K562 (cell line): Measurements from ENCODE around the gene IGSF21. TPM values are rescaled to one million over a fixed set of nuclear protein-coding genes. Genes with fewer than 3 reads are reported as not detected.

Experiments used
- ATAC-seq: fragments of 200-7000 bp; cut with Tn5 transposase; 3 replicates; pipeline ENCODE4 v1.9.1; 2020; ENCODE audit warnings: moderate library complexity
- BruUV-seq: library from RNA; stranded (reverse); fragments of 400-500 nt; replicated peaks from 2 replicates; lab custom pipeline; 2021; lab: Mats Ljungman, UMichigan
- CTCF ChIA-PET: fragments of 300-600 bp; formaldehyde crosslinking; extraction: SDS; loops from one replicate; lab custom pipeline; 2021; ENCODE audit warnings: low intra/inter-chr PET ratio; lab: Yijun Ruan, JAX
- POLR2A ChIA-PET: fragments of 300-600, 350-650 bp; sonication (Branson Sonifier 250); formaldehyde crosslinking; extraction: SDS; loops from one replicate; lab custom pipeline; 2021; ENCODE audit warnings: antibody characterized with exemption, inconsistent platforms; lab: Yijun Ruan, JAX
- DNase-seq, 4 experiments: peaks; one replicate each; pipeline versions ENCODE4 v3.0.0 to v3.0.0-alpha.2; 2011 to 2018; ENCODE audit warnings: low spot score in 3 of 4, mixed read lengths in 3 of 4; ENCODE audit errors: extremely low read depth in 1 of 4
- FAIRE-seq: peaks from 2 replicates; lab custom pipeline; 2011; peaks lifted over from hg19 to GRCh38; lab: Jason Lieb, UNC
- H2AFZ ChIP-seq: 2 replicates; pipeline ENCODE4 v1.6.0; 2011; ENCODE audit warnings: low read depth, low read length, control low read depth, inconsistent platforms
- H3K27ac ChIP-seq: fragments of 200-600 bp; 3 replicates; pipeline ENCODE4 v1.8.0; 2011; ENCODE audit warnings: low read depth, mild to moderate bottlenecking, control low read depth, inconsistent platforms, low read length, moderate library complexity, mixed read lengths; ENCODE audit errors: extremely low read depth
- H3K27me3 ChIP-seq, 2 experiments: fragments of 300-600 bp in 1 of 2; 2 replicates in 1 of 2; 3 replicates in 1 of 2; pipeline versions ENCODE4 v1.6.0 to v1.8.0; 2011; ENCODE audit warnings: inconsistent platforms in 2 of 2, low read length in 2 of 2, mild to moderate bottlenecking in 1 of 2, mixed read lengths in 1 of 2, moderate library complexity in 1 of 2; ENCODE audit not compliant: control insufficient read depth in 2 of 2, insufficient read depth in 2 of 2
- H3K36me3 ChIP-seq: fragments of 300-600 bp; 3 replicates; pipeline ENCODE4 v1.8.0; 2011; ENCODE audit warnings: mild to moderate bottlenecking, low read length, inconsistent platforms; ENCODE audit not compliant: control insufficient read depth, insufficient read depth
- H3K4me1 ChIP-seq, 2 experiments: fragments of 200-600 bp in 1 of 2; replicated peaks in 1 of 2; 2 replicates in 1 of 2; 3 replicates in 1 of 2; pipeline versions ENCODE4 v1.5.1 to v1.8.0; 2011; ENCODE audit warnings: inconsistent platforms in 2 of 2, low read length in 2 of 2, mild to moderate bottlenecking in 1 of 2, mixed read lengths in 1 of 2, moderate library complexity in 1 of 2; ENCODE audit not compliant: control insufficient read depth in 2 of 2, insufficient read depth in 2 of 2
- H3K4me2 ChIP-seq: 2 replicates; pipeline ENCODE4 v1.6.1; 2011; ENCODE audit warnings: low read length, control low read depth, inconsistent platforms, mixed read lengths; ENCODE audit not compliant: insufficient read depth
- H3K4me3 ChIP-seq: fragments of 200-600 bp; sonication (generic), shearing (Covaris generic); 2 replicates; pipeline ENCODE4 v1.5.1; 2016; ENCODE audit warnings: control low read depth, inconsistent platforms
- H3K79me2 ChIP-seq: fragments of 200-600 bp; 3 replicates; pipeline ENCODE4 v1.8.0; 2011; ENCODE audit warnings: low read length, inconsistent platforms; ENCODE audit not compliant: control insufficient read depth, insufficient read depth
- H3K9ac ChIP-seq, 2 experiments: 2 replicates each; pipeline versions ENCODE4 v1.6.0 to v1.6.1; 2011; ENCODE audit warnings: low read depth in 2 of 2, low read length in 2 of 2, control low read depth in 1 of 2, inconsistent platforms in 1 of 2, mild to moderate bottlenecking in 1 of 2, mixed read lengths in 1 of 2; ENCODE audit not compliant: insufficient read depth in 1 of 2
- H3K9me1 ChIP-seq: one replicate; pipeline ENCODE4 v1.6.0; 2011; ENCODE audit warnings: inconsistent platforms, mild to moderate bottlenecking, low read length, moderate library complexity; ENCODE audit not compliant: control insufficient read depth, insufficient read depth
- H3K9me3 ChIP-seq: replicated peaks from 2 replicates; pipeline ENCODE4 v1.5.1; 2011; ENCODE audit warnings: low read depth, low read length, inconsistent platforms; ENCODE audit not compliant: control insufficient read depth, insufficient read depth
- H4K20me1 ChIP-seq: replicated peaks from 2 replicates; pipeline ENCODE4 v1.6.1; 2011; ENCODE audit warnings: low read length, inconsistent platforms, mixed read lengths; ENCODE audit not compliant: control insufficient read depth, insufficient read depth
- KDM5B ChIP-seq: fragments of 200-600 bp; sonication (generic); IDR thresholded peaks from 2 replicates; pipeline ENCODE4 v1.6.1; 2012; ENCODE audit warnings: low read depth, mild to moderate bottlenecking, moderate library complexity, low read length, control low read depth, inconsistent platforms; ENCODE audit not compliant: insufficient replicate concordance
- L3MBTL2 ChIP-seq: fragments of 450-650 bp; IDR thresholded peaks from 2 replicates; pipeline ENCODE4 v1.6.1; 2016; ENCODE audit warnings: mild to moderate bottlenecking, moderate library complexity
- PRMT5 ChIP-seq: sonication (generic); formaldehyde crosslinking; IDR thresholded peaks from 2 replicates; pipeline ENCODE4 v1.5.0; 2020; ENCODE audit warnings: missing genetic modification reagents
- ZNF778 ChIP-seq: fragments of 450-650 bp; formaldehyde crosslinking; IDR thresholded peaks from 2 replicates; pipeline ENCODE4 v1.4.0; 2020; ENCODE audit warnings: mild to moderate bottlenecking, moderate library complexity
- WGBS: fragments of 100-300 bp; shearing (Covaris generic); methylation state at CpG from one replicate; pipeline ENCODE4 v1.1.6; 2016; ENCODE audit warnings: low coverage, mixed read lengths; ENCODE audit not compliant: insufficient coverage; ENCODE audit errors: missing lambda C conversion rate; 5-methylcytosine and 5-hydroxymethylcytosine counted together
- in situ Hi-C: fragments of 300-500 bp; cut with MboI; formaldehyde crosslinking; loops from 4 replicates; pipeline ENCODE4 v1.15.0; 2018; ENCODE audit warnings: inconsistent platforms, mixed read lengths
- intact Hi-C: fragments of 100-400 bp; cut with micrococcal nuclease; formaldehyde crosslinking; loops from 2 replicates; pipeline ENCODE4 v1.14.2; 2022
- polyA plus RNA-seq, 8 experiments: library from polyadenylated mRNA; depleted of rRNA in 4 of 8; stranded (reverse) in 5 of 8; unstranded in 3 of 8; fragments of >200 nt; fragmentation: Nextera tagmentation in 2 of 8; fragmentation: Illumina TruSeq in 1 of 8; extraction: Ambion mirVana in 2 of 8; extraction: Trizol in 1 of 8; gene quantifications; 2 replicates each; pipeline versions ENCODE4 v1.2.1 to v1.2.3, GENCODE V29; 2011 to 2014; ENCODE audit warnings: inconsistent platforms in 1 of 8, missing spikeins in 1 of 8
- total RNA-seq, 7 experiments: library from RNA; depleted of rRNA in 6 of 7; stranded (reverse); fragments of >200 nt in 6 of 7; fragmentation: Illumina TruSeq in 2 of 7; extraction: Trizol in 2 of 7; gene quantifications; 2 replicates each; pipeline versions ENCODE4 v1.2.1 to v1.2.3, GENCODE V29; 2011 to 2021; ENCODE audit warnings: low replicate concordance in 1 of 7
- TF ChIP-seq, protein P1 (sequence below): fragments of 200-400 bp; formaldehyde crosslinking; IDR thresholded peaks from 2 replicates; pipeline ENCODE4 v1.6.1; 2017; ENCODE audit warnings: mild to moderate bottlenecking, low read depth, low read length, moderate library complexity
- TF ChIP-seq, protein P2 (sequence below): fragments of 200-800 bp; sonication (Bioruptor generic); IDR thresholded peaks from 2 replicates; pipeline ENCODE4 v1.6.1; 2017; ENCODE audit warnings: missing genetic modification characterization, missing compliant biosample characterization
- TF ChIP-seq, protein P3 (sequence below): fragments of 450-650 bp; IDR thresholded peaks from 2 replicates; pipeline ENCODE4 v1.6.1; 2016; ENCODE audit warnings: mild to moderate bottlenecking, moderate library complexity

IGSF21 gene
- total and polyA plus RNA-seq, 9 of the 15 experiments (the other 6 are each of a cell fraction or from before 2014, with no cell fraction given) = not detected

DNA sequence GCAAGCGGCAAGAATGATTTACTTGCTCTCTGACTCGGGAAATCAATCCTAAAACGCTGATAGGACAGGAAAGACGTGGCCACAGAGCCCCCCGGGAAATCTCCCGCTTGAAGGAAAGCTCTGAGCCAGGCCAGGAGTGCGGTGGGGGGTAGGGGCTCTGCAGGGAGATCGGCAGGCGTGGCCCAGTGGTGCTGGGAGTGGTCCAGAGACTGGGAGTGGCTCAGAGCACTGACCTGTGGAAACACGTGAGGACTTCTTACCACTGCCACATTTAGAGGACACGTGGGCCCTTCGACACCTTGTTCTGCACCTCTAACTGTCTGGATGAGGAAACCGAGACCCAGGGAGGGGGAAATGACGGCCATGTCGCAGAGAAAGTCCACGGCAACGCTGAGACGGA is 243.1 kb downstream of the IGSF21 start:
- in situ Hi-C loops (no loop called here), intact Hi-C loops (no loop called here)
- peaks cover 0 to 3% of the 10 kb centered on the region in 2 experiments; a peak in 1 of 5 replicates for H3K4me1 ChIP-seq
- H3K4me3 ChIP-seq = no peak overlapping the region
- no peak overlapping the region for H3K9ac ChIP-seq
- no peak overlapping the region for H2AFZ ChIP-seq
- WGBS = 1% methylated on average over 18 of the region's 18 CpGs
- no TSS peak for BruUV-seq
- H3K79me2 ChIP-seq = no peaks in the 10 kb centered on the region
- H3K27ac ChIP-seq = no peak overlapping the region
- DNase-seq = no peak
- H3K36me3 ChIP-seq = no peaks in the 10 kb centered on the region
- CTCF ChIA-PET = no interaction called here
- no peak overlapping the region for H3K4me2 ChIP-seq
- peaks cover 6 to 49% of the 10 kb centered on the region in 2 experiments; a peak in 3 of 5 replicates for H3K27me3 ChIP-seq
- H3K9me1 ChIP-seq = no peaks in the 10 kb centered on the region
- no peaks in the 10 kb centered on the region for H3K9me3 ChIP-seq
- FAIRE-seq = no peak
- POLR2A ChIA-PET = no interaction called here
- peak; percentile 62; the same call in 2 of the 3 replicates for ATAC-seq
- peaks cover 3% of the 10 kb centered on the region for H4K20me1 ChIP-seq
- TF ChIP-seq, protein P1, sequence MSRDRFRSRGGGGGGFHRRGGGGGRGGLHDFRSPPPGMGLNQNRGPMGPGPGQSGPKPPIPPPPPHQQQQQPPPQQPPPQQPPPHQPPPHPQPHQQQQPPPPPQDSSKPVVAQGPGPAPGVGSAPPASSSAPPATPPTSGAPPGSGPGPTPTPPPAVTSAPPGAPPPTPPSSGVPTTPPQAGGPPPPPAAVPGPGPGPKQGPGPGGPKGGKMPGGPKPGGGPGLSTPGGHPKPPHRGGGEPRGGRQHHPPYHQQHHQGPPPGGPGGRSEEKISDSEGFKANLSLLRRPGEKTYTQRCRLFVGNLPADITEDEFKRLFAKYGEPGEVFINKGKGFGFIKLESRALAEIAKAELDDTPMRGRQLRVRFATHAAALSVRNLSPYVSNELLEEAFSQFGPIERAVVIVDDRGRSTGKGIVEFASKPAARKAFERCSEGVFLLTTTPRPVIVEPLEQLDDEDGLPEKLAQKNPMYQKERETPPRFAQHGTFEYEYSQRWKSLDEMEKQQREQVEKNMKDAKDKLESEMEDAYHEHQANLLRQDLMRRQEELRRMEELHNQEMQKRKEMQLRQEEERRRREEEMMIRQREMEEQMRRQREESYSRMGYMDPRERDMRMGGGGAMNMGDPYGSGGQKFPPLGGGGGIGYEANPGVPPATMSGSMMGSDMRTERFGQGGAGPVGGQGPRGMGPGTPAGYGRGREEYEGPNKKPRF = no peak
- TF ChIP-seq L3MBTL2 (0 out of 2 replicates have a peak, but pooled peaks have one; percentile 14), KDM5B (no peak), PRMT5 (CRISPR knock-in tag) (no peak), ZNF778 (no peak)
- TF ChIP-seq, protein P2, sequence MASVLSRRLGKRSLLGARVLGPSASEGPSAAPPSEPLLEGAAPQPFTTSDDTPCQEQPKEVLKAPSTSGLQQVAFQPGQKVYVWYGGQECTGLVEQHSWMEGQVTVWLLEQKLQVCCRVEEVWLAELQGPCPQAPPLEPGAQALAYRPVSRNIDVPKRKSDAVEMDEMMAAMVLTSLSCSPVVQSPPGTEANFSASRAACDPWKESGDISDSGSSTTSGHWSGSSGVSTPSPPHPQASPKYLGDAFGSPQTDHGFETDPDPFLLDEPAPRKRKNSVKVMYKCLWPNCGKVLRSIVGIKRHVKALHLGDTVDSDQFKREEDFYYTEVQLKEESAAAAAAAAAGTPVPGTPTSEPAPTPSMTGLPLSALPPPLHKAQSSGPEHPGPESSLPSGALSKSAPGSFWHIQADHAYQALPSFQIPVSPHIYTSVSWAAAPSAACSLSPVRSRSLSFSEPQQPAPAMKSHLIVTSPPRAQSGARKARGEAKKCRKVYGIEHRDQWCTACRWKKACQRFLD (CRISPR knock-in tag) = no peak
- TF ChIP-seq, protein P3, sequence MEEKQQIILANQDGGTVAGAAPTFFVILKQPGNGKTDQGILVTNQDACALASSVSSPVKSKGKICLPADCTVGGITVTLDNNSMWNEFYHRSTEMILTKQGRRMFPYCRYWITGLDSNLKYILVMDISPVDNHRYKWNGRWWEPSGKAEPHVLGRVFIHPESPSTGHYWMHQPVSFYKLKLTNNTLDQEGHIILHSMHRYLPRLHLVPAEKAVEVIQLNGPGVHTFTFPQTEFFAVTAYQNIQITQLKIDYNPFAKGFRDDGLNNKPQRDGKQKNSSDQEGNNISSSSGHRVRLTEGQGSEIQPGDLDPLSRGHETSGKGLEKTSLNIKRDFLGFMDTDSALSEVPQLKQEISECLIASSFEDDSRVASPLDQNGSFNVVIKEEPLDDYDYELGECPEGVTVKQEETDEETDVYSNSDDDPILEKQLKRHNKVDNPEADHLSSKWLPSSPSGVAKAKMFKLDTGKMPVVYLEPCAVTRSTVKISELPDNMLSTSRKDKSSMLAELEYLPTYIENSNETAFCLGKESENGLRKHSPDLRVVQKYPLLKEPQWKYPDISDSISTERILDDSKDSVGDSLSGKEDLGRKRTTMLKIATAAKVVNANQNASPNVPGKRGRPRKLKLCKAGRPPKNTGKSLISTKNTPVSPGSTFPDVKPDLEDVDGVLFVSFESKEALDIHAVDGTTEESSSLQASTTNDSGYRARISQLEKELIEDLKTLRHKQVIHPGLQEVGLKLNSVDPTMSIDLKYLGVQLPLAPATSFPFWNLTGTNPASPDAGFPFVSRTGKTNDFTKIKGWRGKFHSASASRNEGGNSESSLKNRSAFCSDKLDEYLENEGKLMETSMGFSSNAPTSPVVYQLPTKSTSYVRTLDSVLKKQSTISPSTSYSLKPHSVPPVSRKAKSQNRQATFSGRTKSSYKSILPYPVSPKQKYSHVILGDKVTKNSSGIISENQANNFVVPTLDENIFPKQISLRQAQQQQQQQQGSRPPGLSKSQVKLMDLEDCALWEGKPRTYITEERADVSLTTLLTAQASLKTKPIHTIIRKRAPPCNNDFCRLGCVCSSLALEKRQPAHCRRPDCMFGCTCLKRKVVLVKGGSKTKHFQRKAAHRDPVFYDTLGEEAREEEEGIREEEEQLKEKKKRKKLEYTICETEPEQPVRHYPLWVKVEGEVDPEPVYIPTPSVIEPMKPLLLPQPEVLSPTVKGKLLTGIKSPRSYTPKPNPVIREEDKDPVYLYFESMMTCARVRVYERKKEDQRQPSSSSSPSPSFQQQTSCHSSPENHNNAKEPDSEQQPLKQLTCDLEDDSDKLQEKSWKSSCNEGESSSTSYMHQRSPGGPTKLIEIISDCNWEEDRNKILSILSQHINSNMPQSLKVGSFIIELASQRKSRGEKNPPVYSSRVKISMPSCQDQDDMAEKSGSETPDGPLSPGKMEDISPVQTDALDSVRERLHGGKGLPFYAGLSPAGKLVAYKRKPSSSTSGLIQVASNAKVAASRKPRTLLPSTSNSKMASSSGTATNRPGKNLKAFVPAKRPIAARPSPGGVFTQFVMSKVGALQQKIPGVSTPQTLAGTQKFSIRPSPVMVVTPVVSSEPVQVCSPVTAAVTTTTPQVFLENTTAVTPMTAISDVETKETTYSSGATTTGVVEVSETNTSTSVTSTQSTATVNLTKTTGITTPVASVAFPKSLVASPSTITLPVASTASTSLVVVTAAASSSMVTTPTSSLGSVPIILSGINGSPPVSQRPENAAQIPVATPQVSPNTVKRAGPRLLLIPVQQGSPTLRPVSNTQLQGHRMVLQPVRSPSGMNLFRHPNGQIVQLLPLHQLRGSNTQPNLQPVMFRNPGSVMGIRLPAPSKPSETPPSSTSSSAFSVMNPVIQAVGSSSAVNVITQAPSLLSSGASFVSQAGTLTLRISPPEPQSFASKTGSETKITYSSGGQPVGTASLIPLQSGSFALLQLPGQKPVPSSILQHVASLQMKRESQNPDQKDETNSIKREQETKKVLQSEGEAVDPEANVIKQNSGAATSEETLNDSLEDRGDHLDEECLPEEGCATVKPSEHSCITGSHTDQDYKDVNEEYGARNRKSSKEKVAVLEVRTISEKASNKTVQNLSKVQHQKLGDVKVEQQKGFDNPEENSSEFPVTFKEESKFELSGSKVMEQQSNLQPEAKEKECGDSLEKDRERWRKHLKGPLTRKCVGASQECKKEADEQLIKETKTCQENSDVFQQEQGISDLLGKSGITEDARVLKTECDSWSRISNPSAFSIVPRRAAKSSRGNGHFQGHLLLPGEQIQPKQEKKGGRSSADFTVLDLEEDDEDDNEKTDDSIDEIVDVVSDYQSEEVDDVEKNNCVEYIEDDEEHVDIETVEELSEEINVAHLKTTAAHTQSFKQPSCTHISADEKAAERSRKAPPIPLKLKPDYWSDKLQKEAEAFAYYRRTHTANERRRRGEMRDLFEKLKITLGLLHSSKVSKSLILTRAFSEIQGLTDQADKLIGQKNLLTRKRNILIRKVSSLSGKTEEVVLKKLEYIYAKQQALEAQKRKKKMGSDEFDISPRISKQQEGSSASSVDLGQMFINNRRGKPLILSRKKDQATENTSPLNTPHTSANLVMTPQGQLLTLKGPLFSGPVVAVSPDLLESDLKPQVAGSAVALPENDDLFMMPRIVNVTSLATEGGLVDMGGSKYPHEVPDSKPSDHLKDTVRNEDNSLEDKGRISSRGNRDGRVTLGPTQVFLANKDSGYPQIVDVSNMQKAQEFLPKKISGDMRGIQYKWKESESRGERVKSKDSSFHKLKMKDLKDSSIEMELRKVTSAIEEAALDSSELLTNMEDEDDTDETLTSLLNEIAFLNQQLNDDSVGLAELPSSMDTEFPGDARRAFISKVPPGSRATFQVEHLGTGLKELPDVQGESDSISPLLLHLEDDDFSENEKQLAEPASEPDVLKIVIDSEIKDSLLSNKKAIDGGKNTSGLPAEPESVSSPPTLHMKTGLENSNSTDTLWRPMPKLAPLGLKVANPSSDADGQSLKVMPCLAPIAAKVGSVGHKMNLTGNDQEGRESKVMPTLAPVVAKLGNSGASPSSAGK = 0 out of 2 replicates have a peak, but pooled peaks have one; percentile 24
